Muscle of arm (tissue), 12 donors: Measurements from ENCODE around the gene LRRC26. TPM values are rescaled to one million over a fixed set of nuclear protein-coding genes. Genes with fewer than 3 reads are reported as not detected.

Source experiments
- DNase-seq: peaks from one replicate; pipeline ENCODE4 v3.0.0-alpha.2; 2013
- polyA plus RNA-seq, 12 donors: library from polyadenylated mRNA; unstranded; fragments of 120-200 nt; gene quantifications; one replicate each; pipeline ENCODE4 v1.2.1, GENCODE V29; 2013; ENCODE audit not compliant: insufficient read length in 12 of 12

LRRC26 gene
- polyA plus RNA-seq, 12 donors = not detected

DNA sequence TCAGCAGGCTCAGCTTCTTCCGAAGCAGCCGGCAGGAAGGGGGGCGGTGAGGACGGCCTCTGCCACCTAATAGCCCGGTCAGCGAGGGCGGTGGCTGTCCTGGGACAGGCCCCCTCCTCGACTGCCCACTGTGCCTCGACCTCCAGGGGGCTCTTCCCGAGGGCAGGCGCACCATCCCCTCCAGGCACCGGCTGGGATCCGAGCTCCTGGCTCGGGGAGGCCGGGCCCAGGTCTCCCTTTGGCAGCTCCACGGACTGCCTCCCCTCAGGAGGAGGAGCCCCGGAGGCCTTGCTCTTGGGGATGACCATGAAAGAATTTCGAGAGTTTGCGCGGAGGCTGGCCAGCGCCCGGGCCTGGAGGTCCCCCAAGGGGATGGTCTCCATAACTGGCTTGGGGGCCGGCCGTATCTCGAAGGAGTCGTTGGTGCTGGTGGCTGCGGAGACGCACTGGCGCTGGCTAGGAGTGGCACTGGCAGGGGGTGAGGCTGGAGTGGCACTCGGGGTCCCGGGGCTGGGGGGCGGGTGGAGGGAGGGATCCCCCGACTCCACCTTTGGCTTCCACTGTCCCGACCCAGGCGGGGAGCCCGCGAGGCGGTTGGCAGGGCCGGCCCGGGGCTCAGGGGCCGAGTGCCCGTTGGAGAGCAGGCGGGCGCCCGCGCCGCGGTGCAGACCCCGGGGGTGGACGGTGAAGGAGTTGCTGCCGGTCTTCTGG, 29.7 kb upstream of the LRRC26 start:
- DNase-seq = no peak

DNA sequence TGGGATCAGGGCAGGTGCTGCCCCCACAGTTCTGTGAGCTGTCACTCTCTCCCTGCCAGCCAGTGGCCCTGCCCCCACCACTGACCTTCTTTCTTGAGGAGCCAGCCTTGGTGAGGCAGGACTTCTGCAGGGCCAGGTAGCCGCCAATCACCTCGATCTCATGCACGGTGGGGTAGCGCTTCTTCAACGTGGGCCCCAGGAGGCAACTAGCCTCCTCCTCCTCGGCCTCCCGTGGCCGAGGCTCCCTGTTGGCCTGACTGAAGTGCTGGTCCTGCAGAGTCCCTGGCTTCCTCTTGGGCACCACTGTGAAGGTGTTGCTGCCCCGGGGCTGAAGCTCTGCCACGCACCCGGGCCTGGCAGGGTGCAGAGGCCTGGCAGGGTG, 29.0 kb upstream of the LRRC26 start:
- DNase-seq = no peak

DNA sequence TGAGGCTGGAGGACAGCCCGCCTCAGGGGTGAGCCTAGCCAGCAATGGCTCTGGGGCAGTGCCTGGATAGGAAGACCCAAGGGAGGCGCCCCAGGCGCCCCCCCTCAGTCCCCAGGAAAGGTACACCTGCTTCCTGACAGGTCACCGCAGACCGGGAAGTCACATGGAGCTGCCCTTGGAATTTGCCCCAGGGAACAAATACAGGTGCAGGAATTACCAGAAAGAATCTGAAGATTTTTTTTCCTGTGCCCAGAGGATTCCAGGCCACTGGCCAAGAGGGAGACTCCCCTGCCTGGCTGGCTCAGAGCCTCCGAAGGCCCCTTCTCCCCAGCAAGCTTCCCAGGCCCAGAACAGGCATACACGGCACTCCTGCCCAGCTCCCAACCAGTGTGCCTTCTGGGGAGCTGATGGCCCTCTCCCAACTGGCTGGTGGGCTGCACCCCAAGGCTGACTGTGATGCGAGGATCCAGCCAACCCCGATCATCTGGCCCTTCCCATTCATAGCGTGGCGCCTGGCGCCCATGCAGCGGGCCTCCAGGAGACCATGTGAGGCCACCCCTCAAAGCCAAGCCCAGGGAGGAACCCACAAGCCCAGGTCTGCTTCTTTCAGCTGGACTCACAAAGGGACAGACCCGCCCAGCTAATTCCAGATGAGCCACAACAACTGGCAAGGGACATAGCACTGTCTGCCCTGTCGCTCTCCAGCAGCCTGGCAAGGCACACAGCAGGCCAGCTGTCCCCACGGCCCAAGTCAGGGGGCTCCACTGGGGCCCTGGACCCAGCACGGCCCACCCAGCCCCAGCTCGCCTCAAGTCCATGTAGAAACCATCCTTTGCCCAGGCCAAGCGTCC, 28.4 kb upstream of the LRRC26 start:
- DNase-seq = no peak

DNA sequence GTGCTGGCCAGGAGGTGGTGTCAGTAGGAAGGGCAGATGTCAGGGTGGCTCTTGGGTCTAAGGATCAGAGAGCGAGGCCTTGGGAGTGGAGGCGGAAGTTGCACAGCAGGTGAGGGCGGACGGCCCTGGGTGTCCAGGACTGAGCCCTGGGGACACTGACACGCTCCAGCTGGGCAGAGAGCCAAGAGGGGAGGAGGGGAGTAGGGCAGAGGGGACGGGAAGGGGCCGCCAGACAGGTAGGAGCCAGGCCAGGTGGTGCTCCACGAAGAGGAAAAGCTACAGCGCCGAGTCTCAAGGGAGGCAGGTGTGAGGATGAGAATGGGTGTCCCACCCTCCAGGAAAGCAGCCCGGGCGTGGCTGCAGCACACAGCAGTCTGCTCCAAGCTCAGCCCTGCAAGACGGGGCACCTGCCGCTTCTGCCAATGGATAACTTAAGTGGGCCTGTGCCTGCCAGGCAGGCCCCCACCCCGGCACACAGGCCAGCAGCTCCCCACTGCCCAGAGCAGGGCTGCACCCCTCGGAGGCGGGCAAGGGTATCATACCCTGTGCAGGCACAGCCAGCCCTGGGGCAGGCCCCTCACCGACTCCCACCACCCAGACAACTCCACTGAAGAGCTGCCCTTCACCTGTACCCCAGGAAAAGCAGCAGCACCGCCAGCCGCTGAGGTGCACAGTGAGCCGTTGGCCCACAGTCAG, 25.8 kb upstream of the LRRC26 start:
- DNase-seq = no peak

DNA sequence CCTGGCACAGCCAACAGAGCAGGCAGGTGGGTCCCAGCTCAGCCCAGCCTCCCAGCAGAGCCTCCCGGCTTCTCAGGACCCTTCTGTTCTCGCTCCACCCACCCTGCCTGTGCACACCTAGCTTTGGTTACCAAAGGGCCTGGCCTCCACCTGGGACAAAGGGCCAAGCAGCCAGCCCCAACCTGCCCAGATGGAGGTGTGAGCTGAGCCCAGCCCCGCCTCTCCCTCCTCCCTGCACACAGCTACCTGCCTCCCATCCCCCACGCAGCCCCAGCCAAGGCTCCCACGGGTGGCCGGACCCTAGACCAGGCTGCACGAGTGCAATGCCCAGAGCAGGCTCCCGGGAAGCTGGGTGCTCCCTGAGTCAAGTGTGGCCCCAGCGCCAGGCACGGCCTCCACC, 25.1 kb upstream of the LRRC26 start:
- no peak for DNase-seq

DNA sequence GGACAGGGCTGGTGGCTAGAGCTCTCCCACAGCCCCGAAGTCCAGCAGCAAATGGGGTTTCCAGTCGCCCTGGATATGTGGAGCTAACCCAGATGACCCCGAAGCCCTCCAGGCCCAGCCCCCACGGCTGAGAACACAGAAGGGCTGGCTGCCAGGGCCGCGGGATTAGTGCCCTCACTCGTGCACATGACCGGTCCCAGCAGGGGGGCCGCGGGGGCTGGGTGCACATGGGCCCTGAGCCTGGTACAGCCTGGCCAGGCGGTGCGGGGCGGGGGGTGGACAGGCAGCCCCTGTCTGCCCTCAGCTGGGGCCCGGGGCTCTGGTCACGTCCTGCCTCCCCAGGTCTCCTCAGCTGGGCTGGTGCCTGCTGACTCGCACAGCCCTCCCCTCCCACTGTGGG, 24.5 kb upstream of the LRRC26 start:
- no peak for DNase-seq

DNA sequence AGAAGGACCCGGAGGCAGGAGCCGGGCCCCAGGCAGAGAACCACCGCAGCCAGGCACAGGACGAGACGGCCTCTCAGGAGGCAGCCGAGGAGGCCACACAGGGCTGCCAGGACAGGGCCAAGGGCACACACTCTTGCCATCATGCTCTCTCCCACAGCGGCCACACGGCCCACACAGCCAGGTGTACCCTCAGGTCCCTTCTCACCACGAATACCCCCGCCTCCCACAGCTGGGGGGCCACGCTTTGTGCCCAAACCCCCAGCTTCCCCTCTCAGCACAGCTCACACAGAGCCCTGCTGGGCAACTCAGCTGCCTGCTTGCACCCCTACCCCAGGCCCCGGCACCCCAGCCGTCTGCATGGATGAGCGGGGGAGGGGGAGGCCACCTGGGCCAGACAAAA, 23.9 kb upstream of the LRRC26 start:
- no peak for DNase-seq

DNA sequence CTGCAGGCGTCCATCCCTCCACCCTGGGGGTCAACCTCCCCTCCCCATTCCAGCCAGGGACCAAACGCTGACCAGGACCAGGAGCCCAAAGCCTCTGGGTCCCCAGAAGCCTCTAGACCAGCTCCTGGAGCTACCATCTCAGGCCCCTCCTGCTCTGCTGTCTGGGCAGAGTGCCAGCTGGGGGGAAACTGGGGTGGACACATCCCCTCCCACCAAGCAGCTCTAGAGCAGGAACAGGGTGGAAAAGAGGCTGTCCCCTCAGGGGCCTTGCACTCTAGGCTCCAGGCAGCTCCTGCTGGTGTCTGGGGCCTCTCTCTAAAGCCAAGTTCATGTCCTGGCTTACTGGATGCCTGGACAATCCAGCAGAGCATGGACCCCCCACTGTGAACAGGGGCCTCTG, 23.0 kb upstream of the LRRC26 start:
- no peak for DNase-seq

DNA sequence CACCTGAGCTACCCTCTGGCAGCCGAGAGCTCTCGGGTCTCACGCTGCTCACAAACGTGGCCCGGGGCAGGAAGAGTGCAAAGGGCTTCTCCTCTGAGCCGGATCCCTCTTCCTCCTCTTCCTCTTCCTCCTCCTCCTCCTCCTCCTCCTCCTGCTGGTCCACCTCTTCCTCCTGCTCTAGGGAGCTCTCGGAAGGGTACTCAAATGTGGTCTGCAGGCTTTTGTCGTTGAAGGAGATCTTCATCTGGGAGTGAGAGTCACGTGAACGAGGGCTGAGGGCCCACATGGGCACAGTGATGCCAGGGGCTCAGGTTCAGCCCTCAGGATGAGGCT, 22.6 kb upstream of the LRRC26 start:
- no peak for DNase-seq

DNA sequence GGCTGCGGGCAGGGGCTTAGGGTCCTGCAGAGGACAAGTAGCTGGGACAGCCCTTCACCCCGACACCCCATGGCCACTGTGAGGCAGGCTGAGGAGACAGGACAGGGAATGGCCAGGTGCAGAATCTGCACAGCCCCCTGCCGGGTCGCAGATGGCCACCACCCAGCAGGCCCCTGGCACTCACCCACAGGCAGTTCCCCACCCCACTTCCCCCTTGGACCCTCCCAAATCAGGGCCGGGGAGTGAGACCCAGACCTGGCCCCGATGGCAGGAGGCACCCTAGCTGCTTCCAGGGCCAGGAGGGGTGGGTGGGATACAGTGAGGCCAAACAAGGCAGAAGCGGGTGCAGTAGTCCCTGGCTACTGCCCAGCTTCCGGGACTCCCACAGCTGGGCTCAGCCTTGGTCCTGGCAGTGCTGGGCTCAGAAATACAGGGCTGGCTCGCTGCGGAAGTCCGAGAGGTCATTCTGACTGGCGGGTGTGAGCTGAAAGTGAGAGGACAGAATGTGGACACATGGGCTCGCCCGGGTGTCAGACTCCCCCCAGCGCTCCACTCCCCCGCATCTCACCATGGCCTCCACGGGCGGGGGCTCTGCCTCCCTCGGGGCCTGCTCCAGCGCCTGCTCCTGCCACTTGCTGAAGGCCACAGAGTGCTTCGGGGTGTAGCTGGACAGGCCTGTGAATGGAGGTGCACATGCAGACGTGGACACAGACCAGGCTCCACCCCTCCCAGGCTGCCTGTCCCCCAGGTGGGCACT, 22.0 kb upstream of the LRRC26 start:
- DNase-seq = no peak

DNA sequence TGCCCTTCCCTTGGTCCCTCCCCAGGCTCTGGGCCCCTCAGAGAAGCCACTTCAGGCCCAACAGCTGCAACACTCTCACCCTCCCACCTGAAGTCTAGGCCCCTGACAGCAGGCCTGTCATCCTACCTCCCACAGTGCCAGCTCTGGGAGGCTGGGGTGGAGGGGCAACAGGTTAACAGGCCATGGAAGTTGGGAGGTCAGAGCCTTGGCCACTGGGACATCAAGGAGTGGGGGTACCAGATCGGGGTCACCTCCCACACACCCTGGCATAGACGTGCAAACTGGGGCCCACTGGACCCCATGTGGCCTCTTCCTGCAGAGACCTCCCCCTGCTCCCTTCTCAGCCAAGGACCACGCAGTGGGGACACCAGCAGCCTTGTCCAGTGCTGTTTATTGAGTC, 21.4 kb upstream of the LRRC26 start:
- DNase-seq = no peak

DNA sequence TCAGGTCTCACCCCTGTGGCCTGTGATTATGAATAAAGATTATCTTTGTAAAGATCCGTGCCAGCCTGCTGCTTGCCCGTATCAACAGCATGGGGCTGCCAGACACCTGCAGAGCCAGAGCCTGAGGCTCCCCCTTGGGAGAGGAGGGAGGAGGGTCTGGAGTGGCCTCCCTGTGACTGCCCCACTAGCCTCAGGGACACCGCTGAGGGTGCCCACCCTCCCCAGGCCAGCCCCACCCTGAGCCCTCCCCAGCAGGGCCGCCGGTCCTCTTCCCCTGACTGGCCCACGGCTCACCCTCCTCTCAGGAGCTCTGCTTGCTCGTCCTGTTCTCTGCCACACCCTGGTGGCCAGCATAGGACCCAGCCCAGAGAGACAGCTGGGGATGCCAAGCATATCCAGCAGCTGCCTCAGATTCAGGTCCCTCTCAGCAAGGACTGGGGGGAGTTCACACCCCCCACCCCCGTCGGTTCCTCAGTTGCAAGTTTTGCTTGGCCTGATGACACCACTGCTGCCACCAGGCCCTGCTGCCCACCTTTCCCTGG, 20.5 kb upstream of the LRRC26 start:
- DNase-seq = no peak

DNA sequence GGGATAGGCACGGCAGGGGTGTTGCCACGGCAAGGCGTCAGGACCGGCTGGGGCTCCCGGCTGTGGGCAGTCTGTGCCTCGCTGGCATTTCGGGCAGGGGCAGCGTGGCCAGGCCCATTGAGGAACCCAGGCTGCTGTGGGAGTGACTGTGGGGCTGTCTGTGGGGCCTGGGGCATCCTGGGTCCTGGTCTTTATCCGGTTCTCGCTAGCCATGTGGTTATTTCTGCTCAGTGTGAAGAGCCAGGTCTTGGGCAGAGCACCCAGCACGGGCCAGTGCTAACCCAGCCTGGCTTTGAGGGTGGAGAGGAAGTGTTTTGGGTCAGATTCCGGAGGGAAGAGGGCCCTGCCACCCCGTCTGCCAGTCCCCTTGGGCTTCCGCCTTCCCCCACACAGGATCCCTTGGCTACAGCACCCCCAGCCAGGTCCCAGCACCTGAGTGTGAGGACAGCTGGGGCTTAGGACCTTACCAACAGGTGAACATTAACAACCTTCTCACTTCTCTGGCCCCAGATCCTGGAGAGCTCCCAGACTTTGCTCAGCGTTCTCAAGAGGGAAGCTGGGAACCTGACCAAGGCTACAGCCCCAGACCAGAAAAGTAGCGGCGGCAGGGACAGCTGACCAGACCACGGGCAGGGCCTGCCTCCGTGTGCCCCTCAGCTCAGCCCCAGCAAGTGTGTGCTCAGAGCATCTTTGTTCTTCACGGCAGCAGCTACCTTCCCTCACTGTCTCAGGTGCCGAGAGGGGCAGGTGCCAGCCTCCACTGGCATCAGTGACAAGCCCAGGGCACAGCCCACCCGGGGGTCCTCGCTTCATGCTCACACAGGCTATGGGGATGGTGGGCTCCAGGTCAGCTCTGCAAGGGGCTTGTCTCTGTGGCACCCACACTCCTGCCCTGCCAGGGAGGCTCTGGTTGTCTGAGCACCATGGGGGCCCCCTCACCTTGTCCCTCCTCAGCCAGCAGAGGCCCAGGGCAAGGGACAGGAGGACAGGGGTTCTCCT, 19.7 kb upstream of the LRRC26 start:
- no peak for DNase-seq

DNA sequence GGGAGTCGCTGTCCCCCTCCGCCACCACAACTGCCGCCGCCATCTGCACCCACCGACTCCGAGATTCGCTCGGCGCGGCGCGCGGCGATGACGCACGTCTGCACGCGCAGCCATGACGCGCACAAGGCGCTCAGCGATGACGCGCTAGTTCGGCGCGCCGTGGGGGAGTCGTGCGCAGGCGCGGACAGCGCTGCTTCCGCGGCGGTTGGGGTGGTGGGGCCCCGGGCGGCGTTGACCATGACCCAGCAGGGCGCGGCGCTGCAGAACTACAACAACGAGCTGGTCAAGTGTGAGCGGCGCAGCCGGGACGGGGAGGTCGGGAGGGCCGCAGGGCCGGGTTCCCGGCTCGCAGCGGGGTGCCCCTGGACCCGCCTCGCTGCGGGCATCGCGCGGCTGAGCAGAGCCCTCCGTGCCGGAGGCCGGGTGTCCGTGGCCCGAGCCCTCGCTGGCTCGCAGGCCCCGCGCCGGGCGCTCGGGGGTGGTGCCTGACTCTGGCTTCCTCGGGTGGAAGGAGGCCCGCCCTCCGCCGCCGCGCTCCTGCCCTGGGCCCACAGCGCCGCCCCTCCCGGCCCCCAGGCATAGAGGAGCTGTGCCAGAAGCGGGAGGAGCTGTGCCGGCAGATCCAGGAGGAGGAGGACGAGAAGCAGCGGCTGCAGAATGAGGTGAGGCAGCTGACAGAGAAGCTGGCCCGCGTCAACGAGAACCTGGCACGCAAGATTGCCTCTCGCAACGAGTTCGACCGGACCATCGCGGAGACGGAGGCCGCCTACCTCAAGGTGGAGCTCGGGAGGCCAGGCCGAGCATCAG, 18.8 kb upstream of the LRRC26 start, which contains the start of the genes ANAPC2 and SSNA1:
Gene ANAPC2 (minus strand): TSS at position 71 of the 807 bp plus-strand sequence. CDS start 28 bp downstream, at position 43.
Gene SSNA1 (plus strand): TSS at position 187 of the 807 bp plus-strand sequence. CDS start 51 bp downstream, at position 238.
- peak; percentile 97 for DNase-seq

DNA sequence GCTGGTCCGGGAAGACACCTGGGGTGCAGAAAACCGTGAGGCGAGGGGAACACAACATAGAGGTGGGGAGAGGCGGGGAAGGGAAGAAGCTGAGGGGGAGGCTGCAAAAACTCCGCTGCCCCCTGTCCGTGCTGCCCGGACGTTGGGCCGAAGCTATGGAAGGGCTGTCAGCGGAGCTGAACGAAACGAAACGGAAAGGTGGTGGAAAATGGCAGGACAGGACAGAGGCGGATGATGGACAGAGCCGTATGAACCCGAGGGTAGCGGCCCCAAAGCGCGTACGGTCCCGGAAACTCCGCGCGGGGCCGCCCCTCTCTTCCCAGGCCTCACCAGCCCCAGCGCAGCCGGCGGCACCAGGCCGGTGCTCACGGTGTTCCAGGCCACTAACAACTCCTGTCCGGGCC, 18.2 kb upstream of the LRRC26 start:
- no peak for DNase-seq

DNA sequence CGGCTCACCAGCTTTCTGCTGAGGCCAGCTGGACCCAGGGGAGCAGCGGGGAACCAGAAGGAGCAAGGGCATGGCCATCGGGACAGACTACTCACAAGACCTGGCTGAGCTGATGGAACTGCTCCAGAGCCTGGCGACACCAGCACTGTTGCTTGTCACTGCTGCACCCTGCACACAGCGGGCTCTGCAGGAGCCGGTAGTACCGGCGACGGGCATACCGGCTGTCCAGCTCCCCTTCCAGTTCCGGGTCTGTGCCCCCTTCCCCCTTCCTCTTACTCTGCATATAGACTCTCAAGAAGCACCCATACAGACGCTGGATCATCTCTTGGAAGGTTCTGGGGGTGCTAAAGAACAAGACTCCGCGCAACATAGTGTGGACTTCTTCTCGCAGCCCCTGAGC, 17.5 kb upstream of the LRRC26 start:
- DNase-seq = no peak

DNA sequence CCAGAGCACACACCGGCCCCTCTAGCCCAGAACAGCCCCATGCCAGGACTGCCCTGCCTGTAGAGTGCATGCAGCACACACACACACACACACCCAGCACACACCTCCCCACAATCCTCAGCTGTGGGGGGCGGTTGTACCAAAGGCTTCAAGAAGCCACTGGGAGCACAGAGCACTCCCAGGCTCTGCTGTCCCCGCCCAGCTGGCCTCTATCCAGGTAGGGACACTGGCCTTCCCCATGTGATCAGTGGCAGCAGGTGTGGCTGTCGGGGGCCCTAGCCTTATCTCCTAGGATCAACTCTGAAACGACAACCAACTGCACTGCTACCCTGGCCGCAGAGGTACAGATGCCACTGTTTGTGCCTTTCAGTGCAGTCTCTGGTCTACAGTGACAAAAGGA, 16.5 kb upstream of the LRRC26 start:
- no peak for DNase-seq

DNA sequence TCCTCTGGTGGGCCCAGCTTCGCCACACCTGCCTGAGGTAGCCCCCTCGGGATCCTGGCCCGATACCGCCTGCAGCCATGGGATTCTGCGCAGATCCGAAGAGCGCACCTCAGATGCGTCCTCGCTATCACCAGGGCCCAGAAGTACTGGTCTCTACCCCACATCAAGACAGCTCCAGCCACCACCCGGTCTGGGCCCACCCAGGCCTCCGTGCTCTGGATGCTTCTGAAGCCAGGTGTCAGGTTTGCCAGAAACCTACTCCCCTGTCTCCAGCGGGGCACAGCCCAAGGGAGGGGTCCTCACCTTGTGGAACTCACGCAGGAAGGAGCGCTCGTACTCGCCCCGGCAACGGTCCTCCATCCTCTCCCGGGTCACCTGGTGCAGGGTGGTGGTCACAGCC, 16.1 kb upstream of the LRRC26 start:
- no peak for DNase-seq

DNA sequence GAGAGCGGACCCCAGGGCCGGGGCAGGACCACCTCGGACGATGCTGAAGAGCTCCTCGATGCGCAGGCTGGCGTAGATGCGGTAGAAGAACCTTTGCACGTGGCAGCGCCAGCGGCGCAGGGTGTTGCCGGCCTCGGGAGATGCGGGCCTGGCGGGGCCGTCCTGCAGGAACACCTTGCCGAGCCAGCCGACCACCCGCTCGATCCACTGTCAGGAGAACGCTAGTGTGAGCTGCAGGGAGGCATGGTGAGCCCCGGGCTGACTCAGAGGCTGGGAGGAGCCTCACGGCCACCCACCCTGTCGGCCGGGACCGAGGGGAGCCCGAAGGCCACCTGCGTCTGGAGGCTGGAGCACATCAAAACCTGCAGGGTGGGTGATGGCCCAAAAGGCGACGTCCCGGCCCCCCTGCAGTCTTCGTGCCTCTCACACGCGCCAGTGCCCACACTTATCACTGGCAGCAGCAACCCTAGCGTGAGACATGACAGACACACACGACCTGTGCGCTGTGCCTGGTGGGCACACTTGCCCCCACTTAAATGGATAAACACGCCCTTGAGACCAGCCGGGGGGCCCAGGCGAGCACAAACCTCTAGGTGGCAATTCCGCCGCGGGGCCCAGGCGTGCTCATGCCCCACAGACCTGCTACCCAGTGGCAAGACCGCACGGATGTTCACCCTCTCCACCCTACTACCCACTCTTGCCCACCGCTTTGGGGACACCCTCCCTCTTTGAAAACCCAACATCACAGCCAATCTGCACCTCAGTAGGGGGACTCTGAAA, 15.2 kb upstream of the LRRC26 start:
- no peak for DNase-seq
